ENCODE measurements around the gene PXMP4. TPM values are rescaled to one million over a fixed set of nuclear protein-coding genes. Genes with fewer than 3 reads are reported as not detected.

PXMP4 gene
- total and polyA plus RNA-seq, 12 donors, result 6.8 to 47.4 (median 20.4) TPM

- Histone ChIP-seq H3K27me3 (no peaks in the 10 kb centered on the region), H3K36me3 (replicated peaks in 1 of 2) (no peaks in the 10 kb centered on the region), H3K4me1 (replicated peaks in 1 of 2) (peaks cover 0 to 4% of the 10 kb centered on the region in 2 donors), H3K4me3 (no peak overlapping the region), H3K27ac (no peak overlapping the region), H3K9me3 (replicated peaks in 1 of 3) (no peaks in the 10 kb centered on the region)
- 77 to 92% (median 85%) methylated on average over 6 to 7 of the region's 7 CpGs for WGBS, 4 donors
- intact Hi-C loops (cut with DNase I), result no loop called here
- DNase-seq, result no peak
- TF ChIP-seq POLR2A (IDR thresholded peaks at IDR 0.05), result no peak
- no peak for TF ChIP-seq CTCF (IDR thresholded peaks at IDR 0.05)
Observed at GRCh38 chr20:33725607-33726264, 5.6 kb upstream of the PXMP4 start.

GRCh38 chr20:33724439-33725094, 4.5 kb upstream of the PXMP4 start:
- TF ChIP-seq CTCF (IDR thresholded peaks at IDR 0.05), result no peak
- TF ChIP-seq POLR2A (IDR thresholded peaks at IDR 0.05), result no peak
- Histone ChIP-seq H3K9me3 (replicated peaks in 1 of 3) (no peaks in the 10 kb centered on the region), H3K4me1 (replicated peaks in 1 of 2) (peaks cover 3 to 8% of the 10 kb centered on the region in 2 donors), H3K27ac (no peak overlapping the region), H3K36me3 (replicated peaks in 1 of 2) (no peaks in the 10 kb centered on the region), H3K4me3 (no peak overlapping the region), H3K27me3 (no peaks in the 10 kb centered on the region)
- intact Hi-C loops (cut with DNase I), result loop anchor here in 1 of 2 donors (5.0 kb wide), 1 partner anchor 42 kb away; no protein-coding TSS in a partner anchor
- no peak for DNase-seq
- 81 to 87% (median 83%) methylated on average over 14 of the region's 14 CpGs for WGBS, 4 donors

GRCh38 chr20:33721391-33722140, 1.5 kb upstream of the PXMP4 start:
- Histone ChIP-seq H3K4me1 (replicated peaks in 1 of 2) (peaks cover 8 to 25% of the 10 kb centered on the region in 2 donors), H3K9me3 (replicated peaks in 1 of 3) (no peaks in the 10 kb centered on the region), H3K27me3 (no peaks in the 10 kb centered on the region), H3K4me3 (no peak overlapping the region), H3K36me3 (replicated peaks in 1 of 2) (no peaks in the 10 kb centered on the region), H3K27ac (no peak overlapping the region)
- intact Hi-C loops (cut with DNase I), result loop anchor here in 1 of 2 donors (5.0 kb wide), 1 partner anchor 39 kb away; no protein-coding TSS in a partner anchor
- 76 to 79% (median 78%) methylated on average over 11 of the region's 11 CpGs for WGBS, 4 donors
- TF ChIP-seq CTCF (IDR thresholded peaks at IDR 0.05) (no peak), POLR2A (IDR thresholded peaks at IDR 0.05) (no peak)
- no peak for DNase-seq

All from adrenal gland (tissue), 12 donors.